ENCODE measurements around the gene PGGHG.
"Not testable (repeated sequence)": the region's sequence is repeated elsewhere in the genome, so short reads cannot be mapped to it uniquely, and the experiment has no call there.

Gene PGGHG

DNA sequence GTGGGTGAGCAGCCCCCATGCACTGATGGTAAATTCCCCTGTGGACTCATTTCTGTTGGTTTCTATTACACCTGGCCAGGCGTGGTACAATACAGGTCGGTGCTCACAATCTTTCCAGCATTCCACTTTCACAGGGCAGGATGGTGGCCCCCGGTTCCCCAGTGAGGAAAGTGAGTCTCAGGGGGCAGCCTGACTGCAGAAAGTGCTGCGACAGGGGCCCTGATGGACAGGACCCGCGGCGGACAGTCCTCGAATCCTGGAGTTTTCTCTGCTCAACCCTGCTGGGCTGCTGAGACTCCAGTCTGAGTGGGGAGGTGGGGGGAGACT lies 3.1 kb upstream of the PGGHG start:
- no peak for DNase-seq

DNA sequence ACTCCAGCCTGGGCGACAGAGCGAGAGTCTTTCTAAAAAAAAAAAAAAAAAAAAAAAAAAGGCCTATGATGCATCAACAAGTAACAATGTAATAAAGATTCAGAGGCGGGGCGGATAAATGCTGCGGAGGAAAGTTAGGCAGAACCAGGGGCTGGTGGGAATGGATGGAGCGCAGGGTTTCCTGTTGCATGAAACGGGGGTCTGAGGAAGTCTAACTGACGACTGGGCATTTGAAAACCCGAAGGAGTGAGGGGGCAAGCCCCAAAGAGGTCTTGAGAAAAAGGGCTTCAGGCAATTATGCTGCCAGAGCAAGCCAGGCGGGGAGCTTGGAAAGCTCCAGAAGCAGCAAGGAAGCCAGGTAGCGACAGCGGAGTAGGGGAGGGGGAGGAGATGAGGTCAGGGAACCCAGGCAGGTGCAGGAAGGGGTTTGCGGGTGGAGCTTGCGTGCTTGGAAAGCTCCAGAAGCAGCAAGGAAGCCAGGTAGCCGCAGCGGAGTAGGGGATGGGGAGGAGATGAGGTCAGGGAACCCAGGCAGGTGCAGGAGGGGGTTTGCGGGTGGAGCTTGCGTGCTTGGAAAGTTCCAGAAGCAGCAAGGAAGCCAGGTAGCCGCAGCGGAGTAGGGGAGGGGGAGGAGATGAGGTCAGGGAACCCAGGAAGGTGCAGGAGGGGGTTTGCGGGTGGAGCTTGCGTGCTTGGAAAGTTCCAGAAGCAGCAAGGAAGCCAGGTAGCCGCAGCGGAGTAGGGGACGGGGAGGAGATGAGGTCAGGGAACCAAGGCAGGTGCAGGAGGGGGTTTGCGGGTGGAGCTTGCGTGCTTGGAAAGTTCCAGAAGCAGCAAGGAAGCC lies 1.7 kb upstream of the PGGHG start:
- DNase-seq = not testable (repeated sequence)

DNA sequence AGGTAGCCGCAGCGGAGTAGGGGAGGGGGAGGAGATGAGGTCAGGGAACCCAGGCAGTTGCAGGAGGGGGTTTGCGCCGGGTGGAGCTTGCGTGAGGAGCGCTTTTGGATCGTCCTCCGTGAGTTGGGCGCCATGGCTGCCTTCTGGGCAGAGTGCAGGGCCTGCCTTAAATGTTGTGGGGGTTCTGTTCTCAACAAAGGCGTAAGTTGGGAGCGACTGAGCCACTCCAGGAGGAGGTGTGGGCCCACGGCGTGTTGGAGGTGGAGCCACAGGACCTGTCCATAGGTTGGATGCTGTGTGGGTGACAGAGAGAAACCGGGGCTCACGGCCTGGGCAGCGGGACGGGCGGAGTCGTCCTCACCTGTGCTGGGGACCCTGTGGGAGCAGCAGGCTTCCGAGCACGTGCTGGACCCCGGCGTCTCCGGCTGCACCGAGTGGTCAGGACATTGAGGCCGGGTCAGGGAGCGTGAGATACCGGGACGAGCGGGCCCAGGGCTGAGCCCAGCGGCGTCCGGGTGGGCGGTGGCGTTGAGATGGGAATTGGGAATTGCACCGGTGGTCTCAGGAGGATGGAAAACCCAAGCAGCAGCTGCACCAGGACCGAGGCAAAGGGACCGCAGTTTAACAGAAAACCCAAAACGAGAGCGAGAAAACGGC lies 977 bp upstream of the PGGHG start:
- no peak for DNase-seq

DNA sequence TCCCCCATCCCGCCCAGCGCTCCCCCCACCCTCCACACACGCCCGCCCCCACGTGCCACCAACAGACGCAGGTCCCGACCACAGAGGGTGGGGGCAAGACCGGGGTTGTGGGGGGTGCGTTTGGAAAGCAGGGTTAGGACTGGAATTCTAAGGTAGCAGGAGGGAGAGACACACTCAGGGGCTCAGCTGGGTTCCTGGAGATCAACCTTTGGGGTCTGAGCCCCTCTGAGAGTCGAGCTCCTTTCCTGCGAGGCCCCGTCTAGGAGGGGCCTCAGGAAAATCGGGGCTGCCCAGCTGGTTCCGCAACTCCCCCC lies 429 bp downstream of the PGGHG start:
- no peak for DNase-seq

DNA sequence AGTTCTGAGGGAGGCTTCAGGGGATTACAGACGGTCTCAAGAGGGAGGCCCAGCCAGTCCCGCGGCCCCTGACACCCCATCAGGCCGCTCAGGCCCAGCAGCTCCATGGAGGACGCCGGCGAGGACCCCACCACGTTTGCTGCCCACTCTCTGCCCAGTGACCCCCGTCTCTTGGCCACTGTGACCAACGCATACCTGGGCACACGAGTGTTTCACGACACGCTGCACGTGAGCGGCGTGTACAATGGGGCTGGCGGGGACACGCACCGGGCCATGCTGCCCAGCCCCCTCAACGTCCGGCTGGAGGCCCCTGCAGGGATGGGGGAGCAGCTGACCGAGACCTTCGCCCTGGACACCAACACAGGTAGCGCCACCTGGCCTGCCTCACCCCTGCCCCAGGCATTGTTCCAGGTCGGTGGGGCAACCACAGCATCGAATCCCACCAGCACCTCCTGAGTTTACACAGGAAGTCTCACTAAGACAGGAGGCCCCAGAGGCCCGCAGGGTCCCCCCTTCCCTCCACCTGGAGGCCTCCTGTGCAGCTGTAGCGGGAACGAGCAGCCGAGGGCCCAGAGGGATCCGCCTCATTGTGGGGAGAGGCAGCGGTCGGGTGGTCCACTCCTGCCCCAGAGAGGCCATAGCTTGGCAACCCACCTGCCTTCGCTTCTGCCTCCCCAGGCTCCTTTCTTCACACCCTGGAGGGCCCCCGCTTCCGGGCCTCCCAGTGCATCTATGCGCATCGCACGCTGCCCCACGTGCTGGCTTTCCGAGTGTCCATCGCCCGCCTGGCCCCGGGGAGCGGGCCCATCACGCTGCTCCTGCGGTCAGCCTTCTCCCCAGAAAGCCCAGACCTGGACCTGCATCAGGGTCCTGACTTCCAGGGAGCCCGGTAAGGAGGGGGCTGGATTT lies 1.0 kb downstream of the PGGHG start:
- DNase-seq = no peak

DNA sequence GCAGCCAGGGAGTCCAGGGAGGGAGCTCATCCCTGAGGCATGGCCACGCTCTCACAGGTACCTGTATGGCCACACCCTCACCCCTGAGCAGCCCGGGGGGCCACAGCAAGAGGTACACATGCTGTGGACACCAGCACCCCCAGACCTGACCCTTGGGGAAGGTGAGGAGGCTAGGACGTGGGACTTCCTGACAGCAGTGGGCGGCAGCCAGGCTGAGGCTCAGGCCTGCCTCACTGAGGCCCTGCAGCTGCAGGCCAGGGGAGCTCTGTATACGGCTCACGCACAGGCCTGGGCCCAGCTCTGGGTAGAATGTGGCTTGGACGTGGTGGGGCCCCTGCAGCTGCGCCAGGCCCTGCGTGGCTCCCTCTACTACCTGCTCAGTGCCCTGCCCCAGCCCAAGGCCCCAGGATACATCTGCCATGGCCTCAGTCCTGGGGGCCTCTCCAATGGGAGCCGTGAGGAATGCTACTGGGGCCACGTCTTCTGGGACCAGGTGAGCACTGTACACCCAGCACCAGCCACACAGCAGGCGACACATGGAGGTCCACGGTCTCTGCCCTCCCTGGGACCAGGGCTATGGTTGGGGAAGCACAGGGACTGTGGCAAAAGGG lies 1.8 kb downstream of the PGGHG start:
- DNase-seq = no peak

DNA sequence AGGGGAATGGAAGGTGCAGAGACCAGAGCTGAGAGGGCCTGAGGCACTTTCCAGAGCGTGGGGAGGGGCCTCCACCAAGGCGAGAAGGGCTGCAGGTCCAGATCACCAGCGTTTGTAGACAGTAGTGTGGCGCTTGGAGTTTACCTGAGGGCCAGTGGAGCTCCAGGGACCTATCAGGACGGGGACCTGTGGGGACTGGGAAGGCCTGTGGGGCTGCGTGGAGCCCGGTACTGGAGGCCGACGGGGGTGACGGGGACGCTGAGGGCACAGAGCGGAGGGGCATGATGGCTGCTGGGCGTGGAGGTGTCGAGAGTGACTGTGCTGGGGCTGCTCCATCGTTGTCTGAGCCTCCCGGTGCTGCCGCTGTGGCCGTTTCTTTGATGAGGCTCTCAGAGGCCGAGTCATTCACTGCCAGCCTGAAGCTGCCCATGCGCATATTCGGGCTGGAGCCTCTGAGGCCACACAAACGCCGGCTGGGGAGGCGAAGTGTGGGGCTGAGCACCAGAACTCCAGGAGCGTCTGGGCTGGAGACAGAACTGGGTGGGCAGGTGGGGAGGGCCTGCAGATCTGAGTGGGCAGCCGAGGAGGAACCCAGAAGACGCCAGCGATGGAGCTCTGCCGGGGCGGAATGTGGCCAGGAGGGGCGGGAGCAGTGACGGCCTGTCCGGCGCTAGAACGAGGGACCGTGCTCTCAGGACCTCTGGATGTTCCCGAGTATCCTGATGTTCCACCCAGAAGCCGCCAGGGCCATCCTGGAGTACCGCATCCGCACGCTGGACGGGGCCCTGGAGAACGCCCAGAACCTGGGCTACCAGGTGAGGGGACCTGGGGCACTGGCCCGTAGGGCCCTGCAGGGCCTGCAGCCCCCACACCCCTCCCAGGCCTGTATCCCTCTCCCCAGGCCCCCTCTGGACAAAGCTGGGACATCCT lies 2.6 kb downstream of the PGGHG start:
- no peak for DNase-seq

DNA sequence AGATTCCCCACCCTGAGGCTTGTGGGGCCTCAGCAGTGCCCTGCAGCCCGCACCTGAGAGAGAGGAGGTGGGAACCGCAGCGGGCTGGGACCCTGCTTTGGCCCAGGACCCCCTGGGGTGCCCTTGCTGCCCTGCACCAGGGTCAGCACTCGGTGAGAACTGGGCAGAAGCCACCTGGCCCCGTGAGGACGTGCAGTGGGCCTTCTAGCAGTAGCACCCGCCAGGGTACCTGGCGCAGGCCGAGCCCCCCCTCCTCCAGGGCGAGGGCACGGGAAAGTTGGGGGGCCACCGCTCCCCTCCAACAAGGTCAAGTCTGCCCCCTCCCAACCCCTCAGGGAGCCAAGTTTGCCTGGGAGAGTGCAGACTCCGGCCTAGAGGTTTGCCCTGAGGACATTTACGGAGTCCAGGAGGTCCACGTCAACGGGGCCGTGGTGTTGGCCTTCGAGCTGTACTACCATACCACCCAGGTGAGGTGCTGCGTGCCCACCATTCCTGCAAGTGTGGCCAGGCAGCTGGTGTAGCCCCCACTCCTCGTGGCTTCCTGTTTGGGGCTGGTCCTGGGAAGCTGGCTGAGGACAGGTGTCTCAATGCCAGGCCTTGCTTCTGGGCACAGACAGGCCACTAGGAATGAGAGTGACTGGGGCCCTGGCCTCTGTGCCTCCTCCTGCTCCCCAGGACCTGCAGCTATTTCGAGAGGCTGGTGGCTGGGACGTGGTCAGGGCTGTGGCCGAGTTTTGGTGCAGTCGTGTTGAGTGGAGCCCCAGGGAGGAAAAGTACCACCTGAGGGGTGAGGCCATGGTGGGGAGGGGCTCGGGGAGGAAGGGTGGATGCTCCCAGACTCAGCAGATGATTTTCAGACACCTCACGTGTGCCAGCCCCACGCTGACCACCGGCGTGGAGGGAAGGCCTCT lies 3.5 kb downstream of the PGGHG start:
- no peak for DNase-seq

DNA sequence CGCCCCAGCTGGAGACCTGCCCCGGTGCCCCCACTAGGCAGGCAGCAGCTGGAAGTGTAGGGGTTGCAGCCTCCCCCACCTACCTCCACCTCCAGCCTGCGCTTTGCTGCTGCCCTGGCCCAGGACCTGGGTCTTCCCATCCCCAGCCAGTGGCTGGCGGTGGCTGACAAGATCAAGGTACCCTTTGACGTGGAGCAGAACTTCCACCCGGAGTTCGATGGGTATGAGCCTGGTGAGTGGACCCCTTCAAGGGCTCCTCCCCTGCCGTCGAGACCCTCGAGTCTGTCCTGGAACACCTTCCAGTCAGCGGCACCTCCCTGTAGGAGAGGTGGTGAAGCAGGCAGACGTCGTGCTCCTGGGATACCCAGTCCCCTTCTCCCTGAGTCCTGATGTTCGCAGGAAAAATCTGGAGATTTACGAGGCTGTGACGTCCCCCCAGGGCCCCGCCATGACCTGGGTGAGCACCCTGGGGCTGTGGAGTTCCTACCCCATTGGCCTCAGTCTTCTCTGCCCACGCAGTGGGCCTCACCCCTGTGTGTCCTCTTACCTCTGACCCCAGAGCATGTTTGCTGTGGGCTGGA lies 4.4 kb downstream of the PGGHG start:
- no peak for DNase-seq

DNA sequence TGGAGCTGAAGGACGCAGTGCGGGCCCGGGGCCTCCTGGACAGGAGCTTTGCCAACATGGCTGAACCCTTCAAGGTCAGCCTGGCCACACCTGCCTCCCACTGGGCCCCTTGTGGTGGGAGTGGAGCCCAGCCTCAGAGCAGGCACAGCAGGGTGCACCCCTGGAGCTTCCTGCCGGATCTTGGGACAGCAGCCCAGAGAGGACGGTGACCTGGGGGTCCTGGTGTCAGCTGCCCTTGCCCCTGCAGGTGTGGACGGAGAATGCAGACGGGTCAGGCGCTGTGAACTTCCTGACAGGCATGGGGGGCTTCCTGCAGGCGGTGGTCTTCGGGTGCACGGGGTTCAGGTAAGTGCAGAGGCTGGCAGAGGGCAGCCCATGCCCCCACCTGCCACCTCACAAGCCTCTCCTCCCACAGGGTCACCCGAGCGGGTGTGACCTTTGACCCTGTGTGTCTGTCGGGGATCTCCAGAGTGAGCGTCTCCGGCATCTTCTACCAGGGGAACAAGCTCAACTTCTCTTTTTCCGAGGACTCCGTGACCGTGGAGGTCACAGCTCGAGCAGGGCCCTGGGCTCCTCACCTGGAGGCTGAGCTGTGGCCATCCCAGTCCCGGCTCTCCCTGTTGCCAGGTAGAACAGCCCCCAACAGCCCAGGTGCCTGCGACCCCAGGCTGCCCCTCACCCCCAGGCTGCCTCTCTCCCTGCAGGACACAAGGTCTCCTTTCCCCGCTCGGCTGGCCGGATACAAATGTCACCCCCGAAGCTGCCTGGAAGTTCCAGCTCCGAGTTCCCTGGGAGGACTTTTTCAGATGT lies 5.1 kb downstream of the PGGHG start:
- no peak for DNase-seq

DNA sequence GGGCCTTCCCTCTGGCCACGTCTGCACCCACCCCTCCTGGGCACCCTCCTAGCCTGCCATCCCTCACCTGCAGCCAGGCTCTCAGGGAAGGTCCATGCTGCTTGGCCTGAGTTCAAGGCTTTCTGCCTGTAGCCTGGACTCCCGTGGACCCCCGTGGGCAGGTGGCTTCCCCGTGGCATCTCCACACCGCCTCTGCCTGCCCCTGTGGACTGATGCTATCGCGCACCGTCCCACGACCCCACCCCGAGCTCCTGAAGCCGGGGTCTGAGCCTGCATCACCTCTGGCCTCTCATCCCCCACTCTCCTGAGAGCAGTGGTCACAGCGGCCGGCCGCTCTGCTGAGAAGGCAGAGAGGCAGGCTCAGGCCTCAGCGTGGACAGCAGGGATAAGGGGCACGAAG lies 5.9 kb downstream of the PGGHG start:
- no peak for DNase-seq

DNA sequence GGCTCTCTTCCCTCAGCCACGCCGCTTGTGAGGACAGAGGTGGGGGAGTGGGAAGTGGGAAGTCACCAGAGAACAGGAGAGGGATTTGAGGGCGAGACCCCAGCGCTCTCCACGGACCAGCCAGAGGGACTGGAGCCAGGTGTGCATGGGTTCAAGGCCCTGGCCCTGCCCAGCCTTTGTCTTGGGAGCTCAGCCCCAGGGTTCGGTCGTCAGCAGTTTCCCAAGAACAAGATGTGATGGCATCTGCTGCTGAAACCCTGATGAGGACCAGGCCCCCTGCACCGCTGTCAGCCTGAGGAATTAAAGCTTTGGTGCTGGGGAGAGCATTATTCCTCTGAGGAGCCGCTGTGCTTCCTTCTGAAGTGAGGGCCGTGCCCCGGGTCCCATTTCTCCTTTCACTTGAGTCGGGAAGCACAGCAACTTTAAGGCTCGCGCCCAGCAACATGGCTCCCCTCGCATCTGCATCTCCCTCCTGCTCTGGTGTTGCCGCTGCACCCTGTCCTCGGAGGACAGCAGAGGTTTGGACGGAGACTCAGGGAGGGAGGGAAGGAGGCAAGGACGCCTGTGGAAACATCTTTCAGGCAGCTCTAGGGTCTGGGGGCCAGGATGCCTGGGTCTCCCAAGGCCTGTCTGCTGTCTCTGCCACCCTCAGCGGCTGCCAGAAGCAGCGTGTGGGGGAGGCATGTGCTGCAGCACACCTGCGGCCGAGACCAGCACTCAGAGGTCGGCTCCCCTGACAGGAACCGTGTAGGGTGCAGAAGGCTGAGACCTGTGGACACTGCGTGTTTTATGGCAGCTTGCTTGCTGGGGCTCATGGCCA lies 6.6 kb downstream of the PGGHG start:
- no peak for DNase-seq

DNA sequence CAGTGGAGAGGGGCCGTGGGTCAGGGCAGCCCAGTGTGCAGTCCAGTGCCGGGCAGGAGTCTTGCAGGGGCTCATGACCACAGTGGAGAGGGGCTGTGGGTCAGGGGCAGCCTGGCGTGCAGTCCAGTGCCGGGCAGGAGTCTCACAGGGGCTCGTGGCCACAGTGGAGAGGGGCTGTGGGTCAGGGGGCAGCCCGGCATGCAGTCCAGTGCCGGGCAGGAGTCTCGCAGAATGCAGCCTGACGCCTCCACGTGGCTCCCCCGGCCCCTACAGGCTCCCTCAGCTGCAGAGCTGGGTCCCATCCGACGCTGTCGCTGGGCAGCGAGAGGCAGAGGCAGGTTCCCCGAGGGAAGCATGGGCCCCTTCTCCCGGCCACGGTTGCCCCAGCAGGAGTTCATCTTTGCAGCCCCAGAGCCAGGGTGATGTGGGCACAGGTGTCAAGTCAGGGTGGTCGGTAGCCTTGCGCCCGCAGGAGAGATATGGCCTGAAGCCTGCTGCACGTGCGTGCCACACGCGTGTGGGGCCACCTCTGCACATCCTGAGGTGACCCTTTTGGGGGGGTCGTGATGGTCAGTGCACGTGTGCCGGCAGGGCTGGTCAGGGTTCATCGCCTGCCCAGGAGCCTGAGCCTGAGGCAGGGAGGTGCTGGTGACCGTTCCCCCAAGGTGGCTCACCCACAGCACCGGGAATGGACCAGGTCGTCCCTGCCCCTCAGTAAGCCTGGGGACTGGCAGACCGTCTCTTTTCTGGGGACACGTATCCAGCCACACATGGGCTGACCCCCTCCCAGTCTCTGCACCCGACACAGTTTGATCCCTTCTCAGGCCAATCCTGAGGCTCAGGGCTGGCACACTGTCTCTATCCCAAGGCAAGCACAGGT lies 7.5 kb downstream of the PGGHG start:
- no peak for DNase-seq

DNA sequence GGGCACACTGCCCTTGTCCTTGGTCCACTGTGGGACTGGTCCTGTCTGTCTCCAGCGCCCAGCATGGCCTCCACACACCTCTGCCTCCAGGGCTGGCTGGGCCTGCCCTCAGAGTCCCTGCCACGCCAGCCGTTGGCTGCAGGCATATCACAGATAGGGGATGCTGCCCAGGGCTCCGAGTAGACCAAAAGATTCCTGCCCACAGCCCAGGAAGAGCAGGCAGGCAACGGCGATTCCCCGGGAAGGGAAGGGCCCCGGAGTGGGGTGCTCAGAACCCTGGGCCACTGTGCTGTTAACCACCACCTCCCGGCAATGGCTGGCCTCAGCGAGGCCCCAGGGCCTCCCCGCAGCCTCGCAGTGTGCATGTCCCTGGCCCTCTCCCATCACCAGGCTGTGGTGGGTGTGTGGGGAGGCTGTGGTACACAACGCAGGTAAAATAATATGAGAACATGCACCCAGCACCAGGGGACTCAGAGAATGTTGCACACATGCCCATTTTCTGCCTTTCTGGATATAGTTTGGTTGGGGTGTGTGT lies 8.2 kb downstream of the PGGHG start:
- DNase-seq = no peak

DNA sequence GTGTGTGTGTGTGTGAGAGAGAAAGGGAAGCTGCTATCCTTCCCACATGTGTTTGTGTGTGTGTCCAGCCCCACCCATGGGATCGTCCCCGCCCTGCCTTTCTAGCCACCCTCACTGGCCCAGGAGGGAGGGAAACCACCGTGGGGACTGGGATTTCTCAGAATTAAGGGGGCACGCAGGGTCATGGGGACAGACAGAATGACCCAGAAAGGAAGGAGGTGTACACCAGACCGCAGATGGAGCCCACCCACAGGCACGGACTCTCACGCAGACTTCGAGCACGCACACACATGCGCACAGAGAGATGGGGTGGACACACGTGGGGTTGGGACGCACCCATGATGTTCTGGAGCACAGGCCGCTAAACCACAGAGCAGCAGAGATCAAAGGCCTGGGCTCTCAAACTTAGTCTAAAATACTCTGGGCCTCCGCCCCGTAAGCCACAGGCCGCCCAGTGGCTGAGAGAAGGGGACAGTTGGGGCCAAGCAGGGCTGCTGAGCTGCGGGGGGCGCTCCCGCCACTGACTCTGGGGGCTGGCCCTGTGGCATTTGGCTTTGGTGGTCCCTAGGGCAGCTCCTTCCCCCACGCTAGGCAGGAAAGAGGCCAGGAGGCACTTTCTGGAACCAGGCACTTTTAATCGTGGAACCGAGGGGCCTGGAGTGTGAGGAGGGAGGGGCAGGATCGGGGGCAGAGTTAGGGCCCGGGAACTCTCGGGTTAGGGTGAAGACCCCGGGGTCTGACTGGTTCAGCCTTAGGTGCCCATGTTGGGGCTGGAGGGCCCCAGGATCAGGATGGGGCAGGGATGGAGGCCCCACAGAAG lies 8.9 kb downstream of the PGGHG start:
- no peak for DNase-seq

DNA sequence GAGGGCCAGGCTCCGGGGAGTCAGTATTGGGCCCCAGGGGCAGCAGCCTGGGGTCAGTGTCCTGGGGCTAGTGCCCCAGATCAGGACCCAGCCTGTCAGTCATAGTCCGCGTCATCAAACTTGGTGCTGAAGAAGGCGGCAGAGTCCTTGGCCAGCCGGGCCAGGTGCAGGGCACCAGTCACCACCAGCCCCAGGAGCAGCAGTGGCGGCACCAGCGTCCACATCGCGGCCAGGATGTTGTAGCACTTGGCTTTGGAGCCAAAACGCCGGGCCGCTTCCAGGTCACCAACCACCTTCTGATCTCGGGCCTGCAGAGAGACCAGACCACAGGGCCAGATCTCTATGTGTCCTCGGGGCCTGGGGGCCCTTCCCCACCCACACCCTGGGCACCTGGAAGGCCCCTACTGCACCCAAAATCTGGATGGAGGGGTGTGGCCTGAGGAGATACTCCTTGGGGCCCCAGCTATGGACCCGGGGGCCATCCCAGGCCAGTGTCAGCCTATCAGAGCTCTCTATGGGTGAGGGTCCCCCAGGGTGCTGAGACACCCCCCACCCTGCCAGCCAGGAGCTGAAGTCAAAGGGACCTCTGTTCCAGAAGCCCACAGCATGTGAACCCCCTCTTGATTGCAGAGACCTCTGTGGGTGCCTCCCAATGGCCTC lies 9.6 kb downstream of the PGGHG start:
- DNase-seq = no peak
